Amygdala (tissue), 56 donors: Measurements from ENCODE around the gene HSPB8.

Experiments
- DNase-seq, 56 donors: peaks; one replicate each; lab custom pipeline; 2025; lab: John Stamatoyannopoulos, UW

HSPB8 gene

GRCh38 chr12:119168721-119169120, 10.0 kb upstream of the HSPB8 start:
- no peak for DNase-seq

GRCh38 chr12:119169150-119169549, 9.6 kb upstream of the HSPB8 start:
- no peak for DNase-seq

DNA sequence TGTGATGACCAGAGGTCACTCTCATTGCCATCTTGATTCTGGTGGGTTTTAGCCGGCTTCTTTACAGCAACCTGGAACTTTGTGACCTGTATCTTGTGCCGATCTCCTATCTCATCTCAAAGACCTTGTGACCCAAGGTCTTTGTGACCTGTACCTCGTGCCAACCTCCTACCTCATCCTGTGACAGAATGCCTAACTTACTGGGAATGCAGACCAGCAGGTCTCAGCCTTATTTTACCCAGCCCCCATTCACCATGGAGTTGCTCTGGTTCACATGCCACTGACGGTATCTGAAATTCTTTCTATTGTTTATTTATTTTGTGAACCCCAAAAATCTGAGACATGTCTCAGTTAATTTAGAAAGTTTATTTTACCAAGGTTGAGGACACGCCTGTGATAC, 7.4 kb upstream of the HSPB8 start:
- no peak for DNase-seq

- DNase-seq, result no peak
Measured at GRCh38 chr12:119171691-119172425, 6.9 kb upstream of the HSPB8 start.

- DNase-seq, result no peak
Measured at GRCh38 chr12:119175081-119175480, 3.6 kb upstream of the HSPB8 start.

- peak in 43 of 56 donors; percentile 3 to 84 (median 51) for DNase-seq
Measured at GRCh38 chr12:119176267-119177055, 2.3 kb upstream of the HSPB8 start.

GRCh38 chr12:119177056-119177325, 1.7 kb upstream of the HSPB8 start:
- DNase-seq, result no peak

DNA sequence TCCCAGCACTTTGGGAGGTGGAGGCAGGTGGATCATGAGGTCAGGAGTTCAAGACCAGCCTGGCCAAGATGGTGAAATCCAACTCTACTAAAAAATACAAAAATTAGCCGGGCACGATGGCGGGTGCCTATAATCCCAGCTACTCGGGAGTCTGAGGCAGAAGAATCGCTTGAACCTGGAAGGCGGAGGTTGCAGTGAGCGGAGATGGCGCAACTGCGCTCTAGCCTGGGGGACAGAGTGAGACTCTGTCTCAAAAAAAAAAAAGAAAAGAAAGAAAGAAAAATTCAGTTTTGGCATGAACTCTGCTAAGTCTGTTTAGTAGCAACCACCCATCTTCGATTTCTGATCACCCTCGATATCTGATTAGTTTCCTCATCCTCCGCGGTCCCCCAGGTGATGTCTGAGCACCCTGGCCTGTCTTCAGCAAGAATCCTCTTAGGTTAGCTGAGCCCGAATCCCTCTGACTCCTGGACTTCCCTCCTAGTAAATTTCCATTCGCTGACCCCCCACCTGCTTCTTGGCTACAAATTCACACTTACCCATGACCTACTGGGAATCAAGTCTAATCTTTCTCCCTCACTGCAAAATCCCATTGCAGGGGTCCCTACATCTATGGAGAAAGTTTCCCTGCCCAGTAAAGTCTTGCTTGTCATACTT, 879 bp upstream of the HSPB8 start:
- DNase-seq, result no peak

DNA sequence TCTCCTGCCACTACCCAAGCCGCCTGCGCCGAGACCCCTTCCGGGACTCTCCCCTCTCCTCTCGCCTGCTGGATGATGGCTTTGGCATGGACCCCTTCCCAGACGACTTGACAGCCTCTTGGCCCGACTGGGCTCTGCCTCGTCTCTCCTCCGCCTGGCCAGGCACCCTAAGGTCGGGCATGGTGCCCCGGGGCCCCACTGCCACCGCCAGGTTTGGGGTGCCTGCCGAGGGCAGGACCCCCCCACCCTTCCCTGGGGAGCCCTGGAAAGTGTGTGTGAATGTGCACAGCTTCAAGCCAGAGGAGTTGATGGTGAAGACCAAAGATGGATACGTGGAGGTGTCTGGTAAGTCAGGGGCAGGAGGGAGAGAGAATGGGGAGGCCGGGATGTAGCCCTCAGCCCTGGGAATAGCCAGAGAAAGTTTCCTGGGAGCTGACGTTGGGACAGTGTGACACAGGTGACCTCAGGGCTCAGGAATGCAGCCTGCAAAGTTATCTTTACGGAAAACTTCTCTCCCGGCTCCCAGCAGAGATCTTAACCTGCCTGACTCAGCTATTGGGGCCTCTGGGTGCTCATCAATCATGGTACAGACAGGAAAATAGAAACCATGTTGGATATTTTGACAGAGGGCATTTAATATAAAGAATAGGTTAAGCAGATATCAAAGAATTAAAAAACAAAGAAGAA, 747 bp downstream of the HSPB8 start:
- DNase-seq, result no peak

DNA sequence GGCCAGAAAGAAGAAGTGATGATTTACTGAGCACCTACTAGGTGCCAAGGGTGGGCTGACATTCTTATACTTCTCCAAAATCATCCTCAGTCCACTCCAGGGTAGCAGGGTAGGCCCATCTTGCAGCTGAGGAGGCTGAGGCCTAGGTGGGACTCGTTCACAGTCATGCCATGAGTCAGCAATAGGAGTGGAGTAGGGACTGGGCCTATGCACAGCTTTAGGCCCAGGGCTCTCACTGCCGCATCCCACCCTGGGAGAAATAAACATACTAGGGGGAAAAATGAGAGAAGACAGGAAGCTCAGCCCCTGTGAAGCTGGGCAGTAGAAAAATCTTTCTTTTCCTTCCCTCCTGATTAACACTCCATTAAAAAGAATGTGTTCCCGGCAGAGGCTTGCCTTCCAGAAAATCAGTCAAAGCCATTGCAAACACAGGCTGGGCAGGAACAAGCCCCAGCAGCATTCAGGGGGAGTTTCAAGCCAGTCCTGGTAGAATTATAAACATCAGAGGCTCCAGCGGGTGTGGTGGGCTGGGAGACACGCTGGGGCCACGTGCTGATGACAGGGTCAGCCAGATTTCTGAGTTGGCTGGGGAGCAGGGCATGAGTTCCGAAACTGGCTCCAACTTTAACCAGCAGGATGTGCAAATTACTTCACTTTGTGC, 1.8 kb downstream of the HSPB8 start:
- DNase-seq, result peak in 24 of 56 donors; percentile 3 to 37 (median 14)

- DNase-seq, result no peak
Measured at GRCh38 chr12:119181202-119181601, 2.5 kb downstream of the HSPB8 start.

GRCh38 chr12:119181944-119182343, 3.2 kb downstream of the HSPB8 start:
- no peak for DNase-seq

- DNase-seq, result peak in 19 of 56 donors; percentile 3 to 57 (median 15)
Measured at GRCh38 chr12:119182701-119183493, 4.2 kb downstream of the HSPB8 start.

DNA sequence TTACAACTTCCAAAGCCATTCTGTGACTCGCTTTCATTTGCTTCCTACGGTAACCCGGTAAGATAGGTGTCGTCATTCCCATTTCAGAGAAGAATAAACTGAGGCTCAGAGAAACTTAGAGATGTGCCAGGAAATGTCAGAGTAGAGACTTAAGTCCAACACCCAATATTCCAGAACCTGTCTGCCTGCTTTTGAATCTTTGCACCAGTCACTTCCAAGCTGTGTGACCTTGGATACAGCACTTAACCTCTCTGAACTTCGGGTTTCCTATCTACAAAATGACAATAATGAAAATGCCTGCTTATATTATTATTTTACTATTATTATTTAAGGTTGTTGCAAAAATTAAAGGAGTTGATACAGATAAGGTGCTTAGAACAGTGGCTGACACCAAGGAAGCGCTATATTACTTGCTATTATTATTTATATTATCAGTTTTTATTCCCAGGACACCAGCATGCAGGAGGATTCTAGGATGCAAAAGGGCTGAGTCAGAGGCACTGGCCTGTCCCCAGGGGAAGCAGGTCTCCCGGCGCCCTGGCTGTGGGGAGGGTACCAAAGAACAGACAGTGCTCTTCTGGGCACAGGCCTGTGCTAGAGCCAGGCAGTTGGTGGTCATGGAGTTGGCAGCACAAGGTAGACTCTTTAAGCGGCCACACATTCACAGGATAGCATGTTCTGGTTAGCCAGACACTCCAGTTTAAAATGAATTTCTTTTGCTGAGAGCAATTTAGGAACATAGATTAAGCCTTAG, 5.4 kb downstream of the HSPB8 start:
- DNase-seq, result peak in 18 of 56 donors; percentile 5 to 51 (median 28)

GRCh38 chr12:119195256-119195655, 16.5 kb downstream of the HSPB8 start:
- DNase-seq, result no peak

GRCh38 chr12:119198440-119198839, 19.7 kb downstream of the HSPB8 start:
- DNase-seq, result no peak

- DNase-seq, result no peak
Measured at GRCh38 chr12:119200601-119201000, 21.9 kb downstream of the HSPB8 start.

DNA sequence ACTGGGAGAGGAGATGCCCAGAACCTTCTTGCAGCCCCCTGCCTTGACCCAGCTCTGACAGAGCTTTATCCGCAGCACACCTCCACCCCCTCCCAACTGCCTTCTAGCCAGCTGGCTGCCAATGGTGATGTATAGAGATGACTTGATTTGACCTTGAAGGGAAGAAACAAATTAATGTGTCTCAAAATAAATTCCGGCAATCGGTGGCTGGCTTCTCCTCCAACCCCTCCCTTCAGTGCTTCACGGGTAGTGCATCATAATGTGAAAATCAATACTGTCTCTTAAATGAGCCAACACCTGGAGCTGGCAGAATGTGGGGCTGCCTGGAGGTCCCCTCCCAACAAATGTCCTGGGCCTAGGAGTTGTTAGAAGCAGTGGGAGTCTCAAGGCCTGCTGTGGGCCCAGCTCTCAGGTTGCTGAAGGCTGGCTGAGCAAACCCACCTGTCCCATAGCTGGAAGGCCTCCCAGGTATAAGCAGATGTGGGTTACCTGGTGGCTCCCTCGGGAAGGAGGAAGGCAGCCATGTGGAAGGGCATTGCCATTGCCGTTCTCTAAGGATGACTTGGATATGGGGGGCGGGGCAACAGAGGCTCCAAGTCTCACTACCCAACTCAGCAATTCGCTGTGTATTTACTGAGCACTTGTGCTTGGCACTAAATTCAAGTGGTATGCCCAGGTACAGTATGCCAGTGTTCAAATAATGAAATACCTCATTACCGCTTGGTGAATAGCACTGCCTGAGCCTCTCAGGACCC, 23.2 kb downstream of the HSPB8 start:
- DNase-seq, result no peak
